ENCODE data around the gene KCNH8. TPM values are rescaled to one million over a fixed set of nuclear protein-coding genes. Genes with fewer than 3 reads are reported as not detected.

KCNH8 gene
- total RNA-seq, 3 donors from 2014 or later (not counting 1 experiment from before 2014, with no cell fraction given) = 0.10 TPM; not detected in 2

DNA sequence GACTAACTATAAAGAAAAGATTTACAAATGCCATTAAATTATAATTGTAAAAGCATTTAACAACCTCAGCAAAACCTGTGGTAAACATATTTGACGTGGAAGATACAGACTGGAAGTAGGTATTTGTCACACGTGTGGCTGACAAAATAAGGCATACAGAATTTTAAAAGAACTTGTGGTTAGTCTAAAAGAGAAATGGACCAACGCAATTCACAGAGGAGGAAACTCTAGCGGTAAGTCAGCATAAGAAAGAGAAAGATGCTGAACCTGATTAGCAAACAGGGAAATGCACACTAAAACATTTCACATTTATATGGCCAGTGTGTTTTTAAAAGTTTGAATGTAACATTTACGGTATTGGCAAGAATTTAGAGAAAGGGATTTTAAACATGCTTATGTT is 35.3 kb downstream of the KCNH8 start:
- Histone ChIP-seq H3K36me3 (ENCODE audit: control insufficient read depth, insufficient read depth, low read length) (no peaks in the 10 kb centered on the region), H3K27me3 (ENCODE audit: control insufficient read depth, insufficient read depth, low read length) (no peaks in the 10 kb centered on the region), H3K9me3 (ENCODE audit: control insufficient read depth, insufficient read depth, low read length) (no peaks in the 10 kb centered on the region), H3K4me1 (ENCODE audit: control insufficient read depth, insufficient read depth, low read length) (no peaks in the 10 kb centered on the region), H3K4me3 (ENCODE audit: low read length) (no peak overlapping the region), H3K27ac (ENCODE audit: low read length) (no peak overlapping the region)
- H3K36me3 Mint-ChIP-seq = no peaks in the 10 kb centered on the region
- H3K27me3 Mint-ChIP-seq (ENCODE audit: low read depth in 2 of 2) = no peaks in the 10 kb centered on the region
- no peak overlapping the region for H3K4me3 Mint-ChIP-seq
- no peaks in the 10 kb centered on the region for H3K4me1 Mint-ChIP-seq
- ATAC-seq = no peak
- WGBS (ENCODE audit: insufficient coverage) = 8% methylated on average over 5 of the region's 5 CpGs
- TF ChIP-seq, protein P1, sequence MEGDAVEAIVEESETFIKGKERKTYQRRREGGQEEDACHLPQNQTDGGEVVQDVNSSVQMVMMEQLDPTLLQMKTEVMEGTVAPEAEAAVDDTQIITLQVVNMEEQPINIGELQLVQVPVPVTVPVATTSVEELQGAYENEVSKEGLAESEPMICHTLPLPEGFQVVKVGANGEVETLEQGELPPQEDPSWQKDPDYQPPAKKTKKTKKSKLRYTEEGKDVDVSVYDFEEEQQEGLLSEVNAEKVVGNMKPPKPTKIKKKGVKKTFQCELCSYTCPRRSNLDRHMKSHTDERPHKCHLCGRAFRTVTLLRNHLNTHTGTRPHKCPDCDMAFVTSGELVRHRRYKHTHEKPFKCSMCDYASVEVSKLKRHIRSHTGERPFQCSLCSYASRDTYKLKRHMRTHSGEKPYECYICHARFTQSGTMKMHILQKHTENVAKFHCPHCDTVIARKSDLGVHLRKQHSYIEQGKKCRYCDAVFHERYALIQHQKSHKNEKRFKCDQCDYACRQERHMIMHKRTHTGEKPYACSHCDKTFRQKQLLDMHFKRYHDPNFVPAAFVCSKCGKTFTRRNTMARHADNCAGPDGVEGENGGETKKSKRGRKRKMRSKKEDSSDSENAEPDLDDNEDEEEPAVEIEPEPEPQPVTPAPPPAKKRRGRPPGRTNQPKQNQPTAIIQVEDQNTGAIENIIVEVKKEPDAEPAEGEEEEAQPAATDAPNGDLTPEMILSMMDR (IDR thresholded peaks at IDR 0.05) = no peak
- H3K9me3 Mint-ChIP-seq = no peaks in the 10 kb centered on the region
- no peak overlapping the region for H3K27ac Mint-ChIP-seq
- intact Hi-C loops (cut with micrococcal nuclease) = no loop called here
- DNase-seq = no peak

GRCh38 chr3:19190126-19190525 is 41.8 kb downstream of the KCNH8 start:
- no peaks in the 10 kb centered on the region for H3K4me1 ChIP-seq (ENCODE audit: control insufficient read depth, insufficient read depth, low read length)
- Mint-ChIP-seq H3K27ac (no peak overlapping the region), H3K9me3 (peaks cover 0 to 2% of the 10 kb centered on the region in 2 donors), H3K27me3 (ENCODE audit: low read depth in 2 of 2) (no peaks in the 10 kb centered on the region), H3K4me1 (no peaks in the 10 kb centered on the region), H3K36me3 (no peaks in the 10 kb centered on the region), H3K4me3 (no peak overlapping the region)
- 64% methylated on average over 1 of the region's 1 CpG for WGBS (ENCODE audit: insufficient coverage)
- no peaks in the 10 kb centered on the region for H3K9me3 ChIP-seq (ENCODE audit: control insufficient read depth, insufficient read depth, low read length)
- DNase-seq (no peak), ATAC-seq (no peak)
- no peak overlapping the region for H3K4me3 ChIP-seq (ENCODE audit: low read length)
- H3K27ac ChIP-seq (ENCODE audit: low read length) = no peak overlapping the region
- no peaks in the 10 kb centered on the region for H3K27me3 ChIP-seq (ENCODE audit: control insufficient read depth, insufficient read depth, low read length)
- H3K36me3 ChIP-seq (ENCODE audit: control insufficient read depth, insufficient read depth, low read length) = no peaks in the 10 kb centered on the region
- intact Hi-C loops (cut with micrococcal nuclease) = no loop called here
- TF ChIP-seq, protein P1 (IDR thresholded peaks at IDR 0.05) = no peak

GRCh38 chr3:19190602-19191001 is 42.3 kb downstream of the KCNH8 start:
- TF ChIP-seq, protein P1 (IDR thresholded peaks at IDR 0.05) = no peak
- Mint-ChIP-seq H3K27ac (no peak overlapping the region), H3K4me1 (no peaks in the 10 kb centered on the region), H3K27me3 (ENCODE audit: low read depth in 2 of 2) (no peaks in the 10 kb centered on the region), H3K36me3 (no peaks in the 10 kb centered on the region), H3K9me3 (peaks cover 0 to 2% of the 10 kb centered on the region in 2 donors), H3K4me3 (no peak overlapping the region)
- Histone ChIP-seq H3K27me3 (ENCODE audit: control insufficient read depth, insufficient read depth, low read length) (no peaks in the 10 kb centered on the region), H3K4me3 (ENCODE audit: low read length) (no peak overlapping the region), H3K4me1 (ENCODE audit: control insufficient read depth, insufficient read depth, low read length) (no peaks in the 10 kb centered on the region), H3K36me3 (ENCODE audit: control insufficient read depth, insufficient read depth, low read length) (no peaks in the 10 kb centered on the region), H3K27ac (ENCODE audit: low read length) (no peak overlapping the region), H3K9me3 (ENCODE audit: control insufficient read depth, insufficient read depth, low read length) (no peaks in the 10 kb centered on the region)
- no peak for DNase-seq
- WGBS (ENCODE audit: insufficient coverage) = 42% methylated on average over 1 of the region's 4 CpGs
- no peak for ATAC-seq
- intact Hi-C loops (cut with micrococcal nuclease) = no loop called here

GRCh38 chr3:19199131-19199530 is 50.8 kb downstream of the KCNH8 start:
- Mint-ChIP-seq H3K9me3 (no peaks in the 10 kb centered on the region), H3K27me3 (ENCODE audit: low read depth in 2 of 2) (peaks cover 0 to 3% of the 10 kb centered on the region in 2 donors), H3K4me3 (no peak overlapping the region), H3K36me3 (no peaks in the 10 kb centered on the region), H3K4me1 (no peaks in the 10 kb centered on the region), H3K27ac (no peak overlapping the region)
- Histone ChIP-seq H3K4me1 (ENCODE audit: control insufficient read depth, insufficient read depth, low read length) (no peaks in the 10 kb centered on the region), H3K27me3 (ENCODE audit: control insufficient read depth, insufficient read depth, low read length) (no peaks in the 10 kb centered on the region), H3K27ac (ENCODE audit: low read length) (no peak overlapping the region), H3K4me3 (ENCODE audit: low read length) (no peak overlapping the region), H3K9me3 (ENCODE audit: control insufficient read depth, insufficient read depth, low read length) (no peaks in the 10 kb centered on the region), H3K36me3 (ENCODE audit: control insufficient read depth, insufficient read depth, low read length) (no peaks in the 10 kb centered on the region)
- no peak for ATAC-seq
- no CpG with 5 or more reads among the region's 2 CpGs for WGBS (ENCODE audit: insufficient coverage)
- intact Hi-C loops (cut with micrococcal nuclease) = no loop called here
- TF ChIP-seq, protein P1 (IDR thresholded peaks at IDR 0.05) = no peak
- DNase-seq = no peak

All from natural killer cell (primary cell).